Medulla oblongata (tissue), 1 donor: ENCODE measurements around the gene TNNT3.

ENCODE experiments used
- DNase-seq: peaks from one replicate; pipeline ENCODE4 v3.0.0-alpha.2; 2015; ENCODE audit errors: extremely low spot score

Gene TNNT3

GRCh38 chr11:1958367-1958766, 38.9 kb downstream of the TNNT3 start:
- no peak for DNase-seq

- DNase-seq = no peak
Observed at GRCh38 chr11:1959786-1960185, 40.3 kb downstream of the TNNT3 start.

GRCh38 chr11:1963864-1964263, 44.4 kb downstream of the TNNT3 start:
- DNase-seq = no peak

- no peak for DNase-seq
Observed at GRCh38 chr11:1964348-1964747, 44.8 kb downstream of the TNNT3 start.

- no peak for DNase-seq
Observed at GRCh38 chr11:1964955-1965354, 45.5 kb downstream of the TNNT3 start.

GRCh38 chr11:1966531-1966930, 47.0 kb downstream of the TNNT3 start:
- no peak for DNase-seq

GRCh38 chr11:1967641-1968225, 48.2 kb downstream of the TNNT3 start:
- DNase-seq = no peak

GRCh38 chr11:1968454-1969002, 49.0 kb downstream of the TNNT3 start:
- DNase-seq = no peak

GRCh38 chr11:1969035-1969434, 49.5 kb downstream of the TNNT3 start:
- DNase-seq = no peak

GRCh38 chr11:1969776-1970175, 50.3 kb downstream of the TNNT3 start:
- DNase-seq = no peak

- DNase-seq = no peak
Observed at GRCh38 chr11:1970956-1971355, 51.5 kb downstream of the TNNT3 start.

GRCh38 chr11:1975185-1975584, 55.7 kb downstream of the TNNT3 start:
- DNase-seq = no peak

- DNase-seq = no peak
Observed at GRCh38 chr11:1978720-1979473, 59.4 kb downstream of the TNNT3 start.

- DNase-seq = no peak
Observed at GRCh38 chr11:1979607-1980006, 60.1 kb downstream of the TNNT3 start.

GRCh38 chr11:1982873-1983600, 63.5 kb downstream of the TNNT3 start:
- no peak for DNase-seq

GRCh38 chr11:1983601-1983961, 64.1 kb downstream of the TNNT3 start:
- DNase-seq = no peak

GRCh38 chr11:1987024-1987423, 67.5 kb downstream of the TNNT3 start:
- DNase-seq = no peak

- no peak for DNase-seq
Observed at GRCh38 chr11:1988174-1988573, 68.7 kb downstream of the TNNT3 start.
